Fibroblast of upper back skin (primary cell): ENCODE results near the gene NOX1.
"Not testable (repeated sequence)": the region's sequence is repeated elsewhere in the genome, so short reads cannot be mapped to it uniquely, and the experiment has no call there.

Experiments
- DNase-seq: peaks from one replicate; pipeline ENCODE4 v3.0.0-alpha.2; 2013

NOX1 gene

DNA sequence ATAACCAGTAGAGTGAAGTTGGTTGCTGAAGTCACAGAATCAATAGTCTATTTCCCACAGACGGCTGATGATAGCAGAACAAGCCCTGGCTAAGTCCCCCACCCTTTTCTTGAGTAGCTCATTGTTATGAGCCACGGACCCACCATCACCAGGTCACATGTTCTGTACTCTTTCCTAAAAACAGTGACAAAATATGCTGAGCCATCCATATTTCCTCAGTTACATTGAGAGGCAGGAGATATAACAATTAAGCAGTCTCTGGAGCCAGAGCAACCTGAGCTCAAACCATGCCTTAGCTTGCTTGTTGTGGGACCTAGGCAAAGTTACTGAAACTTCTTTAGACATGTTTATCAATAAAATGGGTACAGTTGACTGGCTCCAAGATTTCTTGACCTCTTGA, 56.8 kb downstream of the NOX1 start:
- DNase-seq, result no peak

DNA sequence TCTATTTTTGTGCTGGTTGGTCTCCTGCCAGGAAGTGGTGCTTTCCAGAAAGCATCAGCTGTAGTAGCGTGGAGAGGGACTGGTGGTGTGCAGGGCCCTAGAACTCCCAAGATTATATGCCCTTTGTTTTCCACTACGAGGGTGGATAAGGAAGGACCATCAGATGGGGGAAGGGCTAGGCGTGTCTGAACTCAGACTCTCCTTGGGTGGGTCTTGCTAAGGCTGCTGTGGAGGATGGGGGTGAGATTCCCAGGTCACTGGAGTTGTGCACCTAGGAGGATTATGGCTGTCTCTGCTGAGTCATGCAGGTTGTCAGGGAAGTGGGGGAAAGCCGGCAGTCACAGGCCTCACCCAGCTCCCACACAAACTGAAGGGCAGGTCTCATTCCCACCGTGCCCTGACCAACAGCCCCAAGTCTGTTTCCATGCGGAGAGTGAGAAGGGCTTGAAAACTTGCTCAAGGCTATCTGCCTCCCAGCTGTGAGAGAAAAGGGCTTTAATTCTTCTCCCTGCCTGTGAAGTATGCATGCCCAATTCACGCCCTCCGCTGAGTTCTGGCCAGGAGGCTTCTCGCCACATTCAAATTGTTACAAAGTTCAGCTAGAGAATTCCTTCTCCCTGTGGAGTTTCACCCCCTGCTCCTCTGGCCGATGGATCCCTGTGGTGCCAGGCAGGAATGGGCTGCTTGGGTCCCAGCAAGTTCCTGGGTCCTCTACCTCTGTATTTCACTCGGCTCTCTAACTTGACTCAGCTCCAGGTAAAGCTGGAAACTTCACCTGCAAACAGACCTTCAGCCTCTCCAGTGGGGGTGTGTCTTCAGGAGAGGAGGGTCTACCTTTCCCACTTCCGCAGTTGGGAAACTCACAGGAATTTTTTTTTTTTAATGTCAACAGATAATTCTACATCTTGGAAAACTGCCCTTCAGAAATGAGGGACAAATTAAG, 61.7 kb downstream of the NOX1 start:
- no peak for DNase-seq

DNA sequence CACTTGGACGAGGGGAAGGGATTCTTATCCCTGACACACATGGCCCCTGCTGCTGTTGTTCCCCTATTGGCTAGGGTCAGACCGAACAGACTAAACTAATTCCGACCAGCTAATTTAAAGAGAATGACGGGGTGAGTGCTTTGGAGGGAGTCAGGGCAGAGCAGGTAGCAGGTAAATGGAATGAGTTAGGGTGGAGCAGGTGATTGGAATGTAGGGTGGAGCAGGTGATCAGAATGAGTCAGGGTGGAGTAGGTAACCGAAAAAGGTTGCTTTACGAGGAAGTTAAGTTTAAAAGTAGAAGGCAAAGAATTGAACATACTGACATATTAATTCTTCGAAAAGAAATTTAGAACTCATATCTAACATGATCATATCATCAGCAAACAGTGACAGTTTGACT, 65.9 kb downstream of the NOX1 start:
- DNase-seq, result not testable (repeated sequence)

DNA sequence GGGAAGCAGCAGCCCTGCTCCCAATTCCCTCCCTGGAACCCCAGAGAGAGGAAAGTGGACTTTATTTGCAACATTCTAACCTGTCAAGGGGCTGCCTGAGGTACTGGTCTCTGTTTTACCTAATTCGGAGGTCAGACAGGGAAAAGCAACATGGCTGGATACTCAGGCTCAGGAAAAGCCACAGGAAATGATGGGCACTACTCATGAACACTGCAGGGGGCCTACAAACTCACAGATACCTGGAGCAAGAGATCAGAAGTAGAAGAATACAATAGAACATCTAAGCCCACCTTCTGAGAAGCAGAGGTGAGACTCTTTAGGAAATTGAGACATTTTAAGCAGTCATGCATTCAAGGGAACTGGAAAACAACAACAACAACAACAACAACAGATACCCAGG, 69.4 kb downstream of the NOX1 start:
- DNase-seq, result no peak

DNA sequence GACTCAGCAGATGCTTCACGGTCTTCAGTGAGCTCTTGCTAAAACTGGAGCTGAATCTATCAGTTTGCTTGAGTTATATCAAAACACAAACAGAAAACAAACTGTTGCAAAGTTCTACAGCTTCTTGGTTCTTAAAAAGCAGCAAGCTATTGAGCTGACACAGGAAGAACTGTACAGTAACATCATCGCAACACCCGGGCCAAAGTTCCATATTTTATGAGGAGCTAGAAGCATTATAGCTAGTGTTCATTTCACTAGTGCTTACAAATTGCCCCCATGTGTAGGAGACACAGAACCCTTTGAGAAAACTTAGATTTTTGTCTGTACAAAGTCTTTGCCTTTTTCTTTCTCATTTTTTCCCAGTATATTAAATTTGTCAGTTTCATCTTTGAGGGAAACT, 71.3 kb downstream of the NOX1 start:
- no peak for DNase-seq

DNA sequence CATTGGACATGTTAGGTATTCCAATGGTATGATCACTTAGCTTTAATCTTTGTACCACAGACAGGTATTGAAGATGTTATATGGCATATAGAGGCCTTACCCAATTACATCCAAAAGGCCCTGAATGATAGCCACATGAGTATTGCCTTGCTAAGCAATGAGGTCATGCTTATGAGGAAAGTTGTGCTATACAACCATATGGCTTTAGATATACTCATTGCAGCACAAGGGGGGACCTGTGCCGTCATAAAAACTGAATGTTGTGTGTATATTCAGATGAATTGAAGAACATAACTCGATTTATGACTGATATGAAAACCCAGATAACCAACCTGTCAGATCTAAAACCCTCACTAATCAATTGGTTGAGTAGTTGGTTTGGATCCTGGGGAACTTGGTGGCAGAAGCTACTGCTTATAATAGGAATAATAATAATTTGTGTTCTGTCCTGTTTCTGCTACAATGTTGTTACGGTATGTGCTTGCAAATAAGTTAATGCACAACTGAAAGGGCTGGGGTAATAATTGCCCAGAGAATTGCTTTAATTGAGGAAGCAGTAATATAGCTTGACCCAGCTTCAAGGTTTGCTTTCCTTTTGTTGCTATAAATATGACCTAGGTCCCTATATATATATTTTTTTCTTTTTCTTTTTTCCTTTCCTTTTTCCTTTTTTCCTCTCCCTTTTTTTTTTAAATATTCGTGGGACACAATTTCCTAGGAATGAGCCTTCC, 75.5 kb downstream of the NOX1 start:
- no peak for DNase-seq

DNA sequence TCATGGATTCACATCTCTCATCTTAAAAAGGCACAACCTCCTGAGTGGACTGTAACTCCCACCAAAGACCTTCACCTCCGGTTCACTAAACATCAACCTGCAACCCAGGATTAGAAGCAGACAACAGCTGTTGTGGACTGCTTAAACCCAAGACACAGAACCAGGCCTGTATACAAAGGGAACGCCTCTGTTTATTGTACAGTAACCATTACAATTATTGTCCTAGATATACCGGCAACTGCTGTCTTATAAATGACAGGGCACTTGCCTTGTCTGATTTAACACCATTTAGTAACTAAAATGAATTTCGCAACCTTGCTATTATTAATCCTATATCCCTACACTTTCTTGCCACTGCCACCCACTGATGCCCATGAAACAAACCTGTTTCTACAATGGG, 76.8 kb downstream of the NOX1 start:
- DNase-seq, result no peak

DNA sequence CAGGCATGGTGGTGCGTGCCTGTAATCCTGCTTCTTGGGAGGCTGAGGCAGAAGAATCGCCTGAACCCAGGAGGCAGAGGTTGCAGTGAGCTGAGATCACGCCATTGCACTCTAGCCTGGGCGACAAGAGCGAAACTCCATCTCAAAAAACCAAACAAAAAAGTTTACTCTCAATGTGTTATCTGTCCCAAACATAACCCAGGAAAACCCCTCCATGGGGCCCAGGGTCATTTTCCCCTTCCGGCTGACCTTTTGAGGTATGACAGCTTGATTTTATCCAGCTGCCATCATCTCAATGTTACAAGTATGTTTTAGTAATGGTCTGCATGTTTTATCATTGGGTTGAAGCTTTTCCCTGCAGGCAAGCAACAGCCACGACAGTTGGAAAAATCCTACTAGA, 77.8 kb downstream of the NOX1 start:
- DNase-seq, result not testable (repeated sequence)
